Measurements from ENCODE around the gene COL1A1.

Gene COL1A1

GRCh38 chr17:50177476-50177875 is 24.0 kb downstream of the COL1A1 start:
- TF ChIP-seq ZNF70 (CRISPR knock-in tag; IDR thresholded peaks at IDR 0.05) (no peak), CSRNP3 (CRISPR knock-in tag; IDR thresholded peaks at IDR 0.05) (no peak), CSDC2 (CRISPR knock-in tag; IDR thresholded peaks at IDR 0.05) (no peak), OSR1 (CRISPR knock-in tag; IDR thresholded peaks at IDR 0.05) (no peak), PPARA (CRISPR knock-in tag; IDR thresholded peaks at IDR 0.05; ENCODE audit: borderline replicate concordance) (no peak), ARNTL (CRISPR knock-in tag; IDR thresholded peaks at IDR 0.05; ENCODE audit: borderline replicate concordance, low read depth) (no peak), ZNF8 (CRISPR knock-in tag; IDR thresholded peaks at IDR 0.05) (no peak), POU6F1 (CRISPR knock-in tag; IDR thresholded peaks at IDR 0.05; ENCODE audit: borderline replicate concordance, low read depth) (no peak), ISL1 (CRISPR knock-in tag; IDR thresholded peaks at IDR 0.05) (no peak), ZC3H10 (CRISPR knock-in tag; IDR thresholded peaks at IDR 0.05) (no peak), TOX (CRISPR knock-in tag; IDR thresholded peaks at IDR 0.05; ENCODE audit: borderline replicate concordance) (no peak), BACH2 (CRISPR knock-in tag; IDR thresholded peaks at IDR 0.05; ENCODE audit: borderline replicate concordance) (no peak), ESRRG (CRISPR knock-in tag; IDR thresholded peaks at IDR 0.05) (no peak), ZFP3 (CRISPR knock-in tag; IDR thresholded peaks at IDR 0.05) (no peak), ZNF565 (CRISPR knock-in tag; conservative IDR thresholded peaks at IDR 0.05; ENCODE audit: low read depth) (no peak), SNAI2 (CRISPR knock-in tag; IDR thresholded peaks at IDR 0.05) (no peak), TSHZ2 (CRISPR knock-in tag; IDR thresholded peaks at IDR 0.05) (no peak), PATZ1 (CRISPR knock-in tag; IDR thresholded peaks at IDR 0.05; ENCODE audit: borderline replicate concordance) (no peak), ZFP30 (CRISPR knock-in tag; IDR thresholded peaks at IDR 0.05) (no peak), GLIS3 (CRISPR knock-in tag; IDR thresholded peaks at IDR 0.05) (no peak)
- ATAC-seq: no peak

- ATAC-seq: no peak
- TF ChIP-seq ZNF8 (CRISPR knock-in tag; IDR thresholded peaks at IDR 0.05) (no peak), PATZ1 (CRISPR knock-in tag; IDR thresholded peaks at IDR 0.05; ENCODE audit: borderline replicate concordance) (no peak), ZC3H10 (CRISPR knock-in tag; IDR thresholded peaks at IDR 0.05) (no peak), CSDC2 (CRISPR knock-in tag; IDR thresholded peaks at IDR 0.05) (no peak), ZNF70 (CRISPR knock-in tag; IDR thresholded peaks at IDR 0.05) (no peak), ESRRG (CRISPR knock-in tag; IDR thresholded peaks at IDR 0.05) (no peak), BACH2 (CRISPR knock-in tag; IDR thresholded peaks at IDR 0.05; ENCODE audit: borderline replicate concordance) (no peak), ZNF565 (CRISPR knock-in tag; conservative IDR thresholded peaks at IDR 0.05; ENCODE audit: low read depth) (no peak), ARNTL (CRISPR knock-in tag; IDR thresholded peaks at IDR 0.05; ENCODE audit: borderline replicate concordance, low read depth) (no peak), CSRNP3 (CRISPR knock-in tag; IDR thresholded peaks at IDR 0.05) (no peak), ISL1 (CRISPR knock-in tag; IDR thresholded peaks at IDR 0.05) (no peak), SNAI2 (CRISPR knock-in tag; IDR thresholded peaks at IDR 0.05) (no peak), TSHZ2 (CRISPR knock-in tag; IDR thresholded peaks at IDR 0.05) (no peak), CREB5 (CRISPR knock-in tag; IDR thresholded peaks at IDR 0.05; ENCODE audit: low read depth) (no peak), GLIS3 (CRISPR knock-in tag; IDR thresholded peaks at IDR 0.05) (no peak)
Observed at GRCh38 chr17:50176559-50177357, 24.7 kb downstream of the COL1A1 start.

Measured in SK-N-SH treated with all-trans-retinoic acid at 6 μM for 48 hours (cell line).